GM20000 (cell line): Measurements from ENCODE around the gene FLT3LG.

Source experiments
- DNase-seq: peaks from one replicate; pipeline ENCODE4 v3.0.0; 2012; ENCODE audit warnings: low spot score
- CTCF ChIP-seq: IDR thresholded peaks from 2 replicates; pipeline ENCODE4 v1.5.1; 2012; ENCODE audit warnings: mild to moderate bottlenecking, control low read depth; ENCODE audit errors: extremely low read depth, missing control alignments

Gene FLT3LG

DNA sequence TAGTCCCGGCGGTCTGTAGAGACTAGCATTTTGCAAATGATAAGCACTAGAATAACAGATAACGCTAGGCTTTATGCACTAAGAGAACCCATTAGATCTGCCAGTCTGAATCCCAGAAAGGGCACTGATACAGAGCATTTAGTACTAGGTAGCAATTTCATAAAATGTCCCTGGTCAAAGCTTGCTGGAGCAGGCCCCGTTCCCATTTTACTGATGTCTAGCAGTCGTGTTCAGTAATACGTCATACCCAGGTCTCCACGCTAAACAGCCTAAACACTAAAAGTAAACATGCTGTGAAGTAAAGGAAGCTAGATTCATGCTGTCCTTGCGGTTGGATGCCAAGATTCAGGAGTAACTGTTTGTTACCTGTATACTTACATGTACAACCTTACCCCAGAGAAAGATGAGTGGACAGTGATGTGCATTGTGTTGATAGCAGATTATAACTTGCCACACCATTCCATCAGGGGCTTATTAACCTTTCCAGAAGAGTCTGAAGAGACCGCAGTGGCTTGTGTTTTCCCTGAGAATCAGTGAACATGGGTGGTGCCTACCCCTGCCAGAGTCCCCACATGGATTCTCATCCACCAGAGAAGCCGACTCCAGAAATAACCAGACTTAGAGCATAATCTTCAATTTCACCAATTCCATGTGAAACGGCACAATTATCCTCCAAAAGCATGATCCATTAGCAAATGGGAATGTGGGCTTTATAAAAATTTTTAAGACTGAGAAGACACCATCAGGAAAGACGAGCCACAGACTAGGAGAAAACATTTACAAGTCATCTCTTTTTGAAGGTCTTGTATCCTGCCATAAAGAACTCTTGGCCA lies 18.8 kb downstream of the FLT3LG start:
- no peak for TF ChIP-seq CTCF
- no peak for DNase-seq

DNA sequence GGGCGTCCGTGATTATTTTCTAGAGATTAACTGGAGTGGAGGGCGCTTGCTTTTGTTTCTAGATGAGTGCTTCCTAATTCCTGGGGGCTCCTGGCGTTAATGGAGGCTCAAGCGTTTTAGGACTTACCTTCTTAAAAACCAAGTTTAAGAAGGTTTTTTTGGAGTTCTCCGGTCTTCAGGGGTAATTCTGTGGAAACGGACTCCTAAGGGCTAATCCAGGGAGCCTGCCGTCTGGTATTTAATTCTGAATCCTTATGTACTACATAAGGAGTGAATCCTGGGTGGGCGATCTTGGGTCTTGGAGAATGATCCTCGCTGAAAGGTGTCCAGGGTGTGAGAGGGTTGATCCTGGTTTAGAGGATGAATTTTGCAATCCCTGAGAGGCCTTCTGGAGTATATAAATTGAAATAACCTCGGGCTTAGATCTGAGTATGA lies 22.6 kb downstream of the FLT3LG start:
- no peak for TF ChIP-seq CTCF
- DNase-seq = no peak

DNA sequence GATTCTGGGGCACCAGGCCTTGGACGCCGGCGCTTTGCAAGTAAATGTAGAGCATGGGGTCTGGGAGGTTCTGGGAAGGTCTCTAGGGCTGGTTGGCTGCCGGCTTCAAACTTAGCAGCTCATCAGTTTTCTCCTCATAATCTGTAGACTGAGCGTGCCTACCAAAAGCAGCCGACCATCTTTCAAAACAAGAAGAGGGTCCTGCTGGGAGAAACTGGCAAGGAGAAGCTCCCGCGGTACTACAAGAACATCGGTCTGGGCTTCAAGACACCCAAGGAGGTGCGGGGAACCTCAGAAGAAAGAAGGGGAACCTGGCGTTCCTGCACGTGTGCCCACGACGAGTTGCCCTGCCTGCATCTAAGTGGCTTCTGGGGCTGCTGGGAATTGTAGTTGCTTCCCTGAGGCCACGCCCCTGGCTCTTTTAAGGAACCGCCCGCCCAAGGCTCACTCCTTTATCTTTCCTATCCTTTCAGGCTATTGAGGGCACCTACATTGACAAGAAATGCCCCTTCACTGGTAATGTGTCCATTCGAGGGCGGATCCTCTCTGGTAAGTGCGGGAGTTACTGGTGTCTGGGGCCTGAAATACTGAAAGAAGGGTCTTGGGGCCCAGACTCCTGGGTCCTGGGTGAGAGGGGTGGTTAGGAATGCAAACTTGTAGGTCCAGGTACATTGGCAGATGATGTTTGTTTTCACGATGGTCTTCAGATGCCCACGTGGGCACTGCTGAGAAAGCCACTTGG lies 23.2 kb downstream of the FLT3LG start:
- TF ChIP-seq CTCF = no peak
- DNase-seq = peak; percentile 57

- TF ChIP-seq CTCF = no peak
- no peak for DNase-seq
Observed at GRCh38 chr19:49497789-49498103, 23.7 kb downstream of the FLT3LG start.

DNA sequence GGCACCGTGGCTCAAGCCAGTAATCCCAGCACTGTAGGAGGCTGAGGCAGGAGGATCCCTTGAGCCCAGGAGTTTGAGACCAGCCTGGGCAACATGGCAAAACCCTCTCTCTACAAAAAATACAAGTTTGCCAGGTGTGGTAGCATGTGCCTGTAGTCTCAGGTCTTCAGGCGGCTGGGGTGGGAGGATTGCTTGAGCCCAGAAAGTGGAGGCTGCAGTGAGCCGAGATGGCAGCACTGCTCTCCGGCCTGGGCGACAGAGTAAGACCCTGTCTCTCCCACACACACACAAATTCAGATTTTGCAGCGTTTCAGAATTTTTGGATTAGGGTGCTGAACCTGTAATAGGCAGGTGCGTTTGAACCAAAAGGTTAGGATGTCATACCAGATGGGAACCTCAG lies 24.5 kb downstream of the FLT3LG start:
- DNase-seq = no peak
- TF ChIP-seq CTCF = no peak

DNA sequence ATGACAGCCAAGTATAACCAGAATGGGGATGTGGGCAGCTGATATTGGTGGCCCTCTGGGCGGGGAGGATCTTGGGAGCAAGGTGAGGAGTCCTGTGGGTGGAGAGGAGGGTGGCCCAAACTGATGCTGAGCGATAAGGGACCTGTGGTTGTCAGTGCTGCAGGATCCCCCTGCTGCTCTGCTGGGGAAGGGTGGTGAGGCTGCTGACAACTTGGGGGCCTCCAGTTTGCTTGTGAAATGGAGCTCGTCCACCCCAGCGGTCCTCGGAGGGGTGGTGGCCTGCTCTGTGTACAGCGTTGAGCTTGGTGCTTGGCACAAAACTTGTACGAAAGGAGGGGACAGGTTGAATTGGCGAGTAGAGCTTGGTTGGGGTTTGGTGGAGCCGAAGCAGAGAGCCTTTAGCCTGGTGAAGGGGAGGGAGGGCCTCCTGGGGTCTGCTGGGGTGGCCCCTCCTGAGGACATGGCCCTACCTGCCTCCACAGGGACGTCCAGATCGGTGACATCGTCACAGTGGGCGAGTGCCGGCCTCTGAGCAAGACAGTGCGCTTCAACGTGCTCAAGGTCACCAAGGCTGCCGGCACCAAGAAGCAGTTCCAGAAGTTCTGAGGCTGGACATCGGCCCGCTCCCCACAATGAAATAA lies 25.1 kb downstream of the FLT3LG start:
- no peak for DNase-seq
- no peak for TF ChIP-seq CTCF
